Measurements from ENCODE around the gene FOXL2. TPM values are rescaled to one million over a fixed set of nuclear protein-coding genes. Genes with fewer than 3 reads are reported as not detected.

Gene FOXL2
- total and polyA plus RNA-seq, 9 of the 15 experiments (the other 6 are each of a cell fraction or from before 2014, with no cell fraction given): 0.27 to 22.1 (median 3.2) TPM

- H4K20me1 ChIP-seq (replicated peaks; ENCODE audit: control insufficient read depth, insufficient read depth, low read length): no peaks in the 10 kb centered on the region
- no peak overlapping the region for H3K27ac ChIP-seq (ENCODE audit: extremely low read depth, low read depth, low read length)
- TF ChIP-seq MAFG (tag; conservative IDR thresholded peaks at IDR 0.05): no peak
- no peak for TF ChIP-seq NCOA1 (IDR thresholded peaks at IDR 0.05; ENCODE audit: low read depth)
- 0 out of 2 replicates have a peak, but pooled peaks have one; percentile 6 for TF ChIP-seq SPI1 (IDR thresholded peaks at IDR 0.05; ENCODE audit: borderline replicate concordance, low read depth, low read length)
- TF ChIP-seq TEAD4 (IDR thresholded peaks at IDR 0.05; ENCODE audit: low read length): no peak
- no peak for TF ChIP-seq TEAD4 (CRISPR knock-in tag; IDR thresholded peaks at IDR 0.05; ENCODE audit: borderline replicate concordance)
- 73% methylated on average over 37 of the region's 42 CpGs for WGBS (ENCODE audit: insufficient coverage, low coverage, missing lambda C conversion rate)
- POLR2A ChIA-PET: interaction anchor here (0.7 kb wide), 2 partner anchors 123 to 1398 kb away, joined by 3 to 4 read pairs; no protein-coding TSS in a partner anchor
- no peaks in the 10 kb centered on the region for H3K9me3 ChIP-seq (replicated peaks; ENCODE audit: control insufficient read depth, insufficient read depth, low read depth, low read length)
- intact Hi-C loops (cut with micrococcal nuclease): no loop called here
- no peak overlapping the region for H3K4me2 ChIP-seq (ENCODE audit: insufficient read depth, low read length)
- ATAC-seq: no peak
- no peak for FAIRE-seq
- no peaks in the 10 kb centered on the region for H3K36me3 ChIP-seq (ENCODE audit: control insufficient read depth, insufficient read depth, low read length)
- H3K9me1 ChIP-seq (ENCODE audit: control insufficient read depth, insufficient read depth, low read length): no peaks in the 10 kb centered on the region
- CTCF ChIA-PET (ENCODE audit: low intra/inter-chr PET ratio): no interaction called here
- H3K4me3 ChIP-seq: no peak overlapping the region
- BruUV-seq (replicated peaks): no TSS peak
- no peak overlapping the region for H3K9ac ChIP-seq (ENCODE audit: insufficient read depth in 1 of 2, low read depth in 2 of 2, low read length in 2 of 2)
- in situ Hi-C loops (cut with MboI): loop anchor here (25.0 kb wide), 1 partner anchor 867 kb away; no protein-coding TSS in a partner anchor
- H2AFZ ChIP-seq (ENCODE audit: low read depth, low read length): no peak overlapping the region
- H3K4me1 ChIP-seq (replicated peaks in 1 of 2; ENCODE audit: control insufficient read depth in 2 of 2, insufficient read depth in 2 of 2, low read length in 2 of 2): peaks cover 0 to 6% of the 10 kb centered on the region in 2 experiments; a peak in 2 of 5 replicates
- no peaks in the 10 kb centered on the region for H3K79me2 ChIP-seq (ENCODE audit: control insufficient read depth, insufficient read depth, low read length)
- no peak for DNase-seq (ENCODE audit: extremely low read depth in 1 of 4, low spot score in 3 of 4)
- no peaks in the 10 kb centered on the region for H3K27me3 ChIP-seq (ENCODE audit: control insufficient read depth in 2 of 2, insufficient read depth in 2 of 2, low read length in 2 of 2)
Measured at GRCh38 chr3:138928727-138929372, 18.1 kb downstream of the FOXL2 start.
